SK-N-SH (cell line): ENCODE measurements around the gene RFNG.

ENCODE experiments used
- CHD2 ChIP-seq: fragments of 150-350 bp; IDR thresholded peaks from 2 replicates; pipeline ENCODE4 v1.6.1; 2018; ENCODE audit warnings: low read length; ENCODE audit not compliant: partially characterized antibody
- CTCF ChIP-seq: fragments of 200-600 bp; sonication (generic); IDR thresholded peaks from 2 replicates; pipeline ENCODE4 v1.6.1; 2017; ENCODE audit warnings: antibody characterized with exemption, mild to moderate bottlenecking, moderate library complexity
- ELF1 ChIP-seq: IDR thresholded peaks from 2 replicates; pipeline ENCODE4 v1.4.0; 2012
- FOSL2 ChIP-seq: IDR thresholded peaks from 2 replicates; pipeline ENCODE4 v1.4.0; 2012; ENCODE audit warnings: low read depth, mild to moderate bottlenecking, moderate library complexity, borderline replicate concordance
- RAD21 ChIP-seq: IDR thresholded peaks from 2 replicates; pipeline ENCODE4 v1.6.1; 2012; ENCODE audit warnings: mild to moderate bottlenecking, low read length
- REST ChIP-seq: IDR thresholded peaks from 2 replicates; pipeline ENCODE4 v1.6.1; 2012; ENCODE audit warnings: mild to moderate bottlenecking, low read depth, low read length, moderate library complexity
- RFX5 ChIP-seq: IDR thresholded peaks from 2 replicates; pipeline ENCODE4 v1.6.1; 2012; ENCODE audit warnings: mild to moderate bottlenecking, improper control_type of control experiment, low read length
- USF2 ChIP-seq: fragments of 150-350 bp; IDR thresholded peaks from 2 replicates; pipeline ENCODE4 v1.6.1; 2017; ENCODE audit warnings: antibody characterized with exemption, low read length, low read depth, borderline replicate concordance

- TF ChIP-seq RAD21: no peak
- TF ChIP-seq REST: no peak
- no peak for TF ChIP-seq CHD2
- TF ChIP-seq USF2: no peak
- no peak for TF ChIP-seq CTCF
- no peak for TF ChIP-seq FOSL2
- TF ChIP-seq RFX5: no peak
- no peak for TF ChIP-seq ELF1
These were observed 53.4 kb downstream of the RFNG start for GRCh38 chr17:81998212-81998611.
